Suprapubic skin (tissue), 3 donors: ENCODE data around the gene EPS8L1.

Experiments used
- EP300 ChIP-seq: sonication (generic); formaldehyde crosslinking; IDR thresholded peaks from one replicate; pipeline ENCODE4 v1.6.1; 2017; ENCODE audit warnings: antibody characterized with exemption
- POLR2A ChIP-seq, 2 donors: fragments of 450-650 bp; IDR thresholded peaks; one replicate each; pipeline ENCODE4 v1.6.1; 2017; ENCODE audit warnings: antibody characterized with exemption in 2 of 2, mild to moderate bottlenecking in 2 of 2, moderate library complexity in 2 of 2
- TF ChIP-seq, protein P1 (sequence below), 2 donors: fragments of 200-600 bp in 1 of 2; fragments of 450-650 bp in 1 of 2; sonication (generic) in 1 of 2; IDR thresholded peaks; one replicate each; pipeline ENCODE4 v1.5.1; 2016 to 2019; ENCODE audit warnings: antibody characterized with exemption in 2 of 2, mild to moderate bottlenecking in 1 of 2, moderate library complexity in 1 of 2

GRCh38 chr19:55112777-55113569 is 37.3 kb downstream of the EPS8L1 start:
- TF ChIP-seq EP300: no peak
- no peak for TF ChIP-seq POLR2A (IDR thresholded peaks at IDR 0.05)
- TF ChIP-seq, protein P1, sequence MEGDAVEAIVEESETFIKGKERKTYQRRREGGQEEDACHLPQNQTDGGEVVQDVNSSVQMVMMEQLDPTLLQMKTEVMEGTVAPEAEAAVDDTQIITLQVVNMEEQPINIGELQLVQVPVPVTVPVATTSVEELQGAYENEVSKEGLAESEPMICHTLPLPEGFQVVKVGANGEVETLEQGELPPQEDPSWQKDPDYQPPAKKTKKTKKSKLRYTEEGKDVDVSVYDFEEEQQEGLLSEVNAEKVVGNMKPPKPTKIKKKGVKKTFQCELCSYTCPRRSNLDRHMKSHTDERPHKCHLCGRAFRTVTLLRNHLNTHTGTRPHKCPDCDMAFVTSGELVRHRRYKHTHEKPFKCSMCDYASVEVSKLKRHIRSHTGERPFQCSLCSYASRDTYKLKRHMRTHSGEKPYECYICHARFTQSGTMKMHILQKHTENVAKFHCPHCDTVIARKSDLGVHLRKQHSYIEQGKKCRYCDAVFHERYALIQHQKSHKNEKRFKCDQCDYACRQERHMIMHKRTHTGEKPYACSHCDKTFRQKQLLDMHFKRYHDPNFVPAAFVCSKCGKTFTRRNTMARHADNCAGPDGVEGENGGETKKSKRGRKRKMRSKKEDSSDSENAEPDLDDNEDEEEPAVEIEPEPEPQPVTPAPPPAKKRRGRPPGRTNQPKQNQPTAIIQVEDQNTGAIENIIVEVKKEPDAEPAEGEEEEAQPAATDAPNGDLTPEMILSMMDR (IDR thresholded peaks at IDR 0.05): no peak
